HG03457 (cell line): ENCODE results near the gene RIC3.
"Not testable (repeated sequence)": the region's sequence is repeated elsewhere in the genome, so short reads cannot be mapped to it uniquely, and the experiment has no call there.

ENCODE experiments used
- ATAC-seq: cut with Tn5 transposase; IDR thresholded peaks from one replicate; pipeline ENCODE4 v1.9.1; 2021; ENCODE audit warnings: moderate number of reproducible peaks; ENCODE audit not compliant: unreplicated experiment

RIC3 gene

GRCh38 chr11:8190431-8190830 lies 21.6 kb upstream of the RIC3 start:
- ATAC-seq: no peak

GRCh38 chr11:8186429-8186828 lies 17.6 kb upstream of the RIC3 start:
- no peak for ATAC-seq

- ATAC-seq: no peak
Observed at GRCh38 chr11:8183111-8183510, 14.3 kb upstream of the RIC3 start.

GRCh38 chr11:8180469-8180868 lies 11.6 kb upstream of the RIC3 start:
- ATAC-seq: no peak

GRCh38 chr11:8178297-8178696 lies 9.5 kb upstream of the RIC3 start:
- no peak for ATAC-seq

GRCh38 chr11:8177136-8177535 lies 8.3 kb upstream of the RIC3 start:
- ATAC-seq: no peak

- no peak for ATAC-seq
Observed at GRCh38 chr11:8167796-8168195, 1.0 kb downstream of the RIC3 start.

GRCh38 chr11:8164746-8165145 lies 4.1 kb downstream of the RIC3 start:
- no peak for ATAC-seq

GRCh38 chr11:8161627-8162304 lies 7.1 kb downstream of the RIC3 start:
- ATAC-seq: not testable (repeated sequence)

- ATAC-seq: no peak
Observed at GRCh38 chr11:8156877-8157276, 11.9 kb downstream of the RIC3 start.

GRCh38 chr11:8149726-8150125 lies 19.1 kb downstream of the RIC3 start:
- ATAC-seq: no peak

- no peak for ATAC-seq
Observed at GRCh38 chr11:8138526-8138925, 30.3 kb downstream of the RIC3 start.

- ATAC-seq: no peak
Observed at GRCh38 chr11:8127447-8127846, 41.4 kb downstream of the RIC3 start.

GRCh38 chr11:8126649-8127289 lies 42.1 kb downstream of the RIC3 start:
- no peak for ATAC-seq

- ATAC-seq: no peak
Observed at GRCh38 chr11:8122173-8122764, 46.6 kb downstream of the RIC3 start.

GRCh38 chr11:8111636-8112035 lies 57.2 kb downstream of the RIC3 start:
- ATAC-seq: no peak

- ATAC-seq: no peak
Observed at GRCh38 chr11:8110396-8110795, 58.4 kb downstream of the RIC3 start.

GRCh38 chr11:8109675-8110074 lies 59.1 kb downstream of the RIC3 start:
- no peak for ATAC-seq

GRCh38 chr11:8108421-8108820 lies 60.4 kb downstream of the RIC3 start:
- ATAC-seq: no peak

GRCh38 chr11:8107642-8108041 lies 61.2 kb downstream of the RIC3 start:
- ATAC-seq: no peak

- no peak for ATAC-seq
Observed at GRCh38 chr11:8106679-8107078, 62.1 kb downstream of the RIC3 start.

GRCh38 chr11:8105666-8106065 lies 63.2 kb downstream of the RIC3 start:
- no peak for ATAC-seq
